HEK293T (cell line): ENCODE measurements around the gene MIPOL1.

Experiments used
- ARNT ChIP-seq: fragments of 450-650 bp; IDR thresholded peaks from 2 replicates; pipeline ENCODE4 v1.6.1; 2017; ENCODE audit warnings: mild to moderate bottlenecking
- BHLHE40 ChIP-seq: fragments of 450-650 bp; IDR thresholded peaks from 2 replicates; pipeline ENCODE4 v1.6.1; 2016; ENCODE audit warnings: mild to moderate bottlenecking, moderate library complexity, borderline replicate concordance
- CTBP1 ChIP-seq: fragments of 450-650 bp; IDR thresholded peaks from 2 replicates; pipeline ENCODE4 v1.6.1; 2016; ENCODE audit warnings: borderline replicate concordance
- ELF4 ChIP-seq: fragments of 450-650 bp; IDR thresholded peaks from 2 replicates; pipeline ENCODE4 v1.6.1; 2017; ENCODE audit warnings: antibody characterized with exemption
- FOXA1 ChIP-seq: fragments of 450-650 bp; IDR thresholded peaks from 2 replicates; pipeline ENCODE4 v1.6.1; 2016; ENCODE audit warnings: mild to moderate bottlenecking
- FOXK2 ChIP-seq: fragments of 450-650 bp; IDR thresholded peaks from 2 replicates; pipeline ENCODE4 v1.6.1; 2016; ENCODE audit warnings: mild to moderate bottlenecking
- FOXM1 ChIP-seq: fragments of 450-650 bp; IDR thresholded peaks from 2 replicates; pipeline ENCODE4 v1.6.1; 2017; ENCODE audit warnings: mild to moderate bottlenecking, borderline replicate concordance
- HDGF ChIP-seq: fragments of 450-650 bp; IDR thresholded peaks from 2 replicates; pipeline ENCODE4 v1.6.1; 2017; ENCODE audit warnings: antibody characterized with exemption, borderline replicate concordance
- PKNOX1 ChIP-seq: fragments of 450-650 bp; IDR thresholded peaks from 2 replicates; pipeline ENCODE4 v1.6.1; 2016
- SP1 ChIP-seq: fragments of 450-650 bp; IDR thresholded peaks from 2 replicates; pipeline ENCODE4 v1.6.1; 2017
- SUZ12 ChIP-seq: fragments of 450-650 bp; IDR thresholded peaks from 2 replicates; pipeline ENCODE4 v1.6.1; 2016; ENCODE audit warnings: mild to moderate bottlenecking
- TARDBP ChIP-seq: fragments of 450-650 bp; IDR thresholded peaks from 2 replicates; pipeline ENCODE4 v1.6.1; 2016
- ZNF384 ChIP-seq: fragments of 450-650 bp; IDR thresholded peaks from 2 replicates; pipeline ENCODE4 v1.6.1; 2016

- TF ChIP-seq SUZ12, result no peak
- no peak for TF ChIP-seq FOXK2
- no peak for TF ChIP-seq SP1
- no peak for TF ChIP-seq FOXM1
- TF ChIP-seq PKNOX1, result no peak
- TF ChIP-seq ELF4, result no peak
- TF ChIP-seq ZNF384, result no peak
- TF ChIP-seq BHLHE40, result no peak
- TF ChIP-seq HDGF, result no peak
- TF ChIP-seq TARDBP, result no peak
- TF ChIP-seq FOXA1, result no peak
- TF ChIP-seq ARNT, result no peak
- no peak for TF ChIP-seq CTBP1
These were observed 187.3 kb downstream of the MIPOL1 start for GRCh38 chr14:37384870-37385596.
